ENCODE results near the gene KIF16B.

Gene KIF16B

GRCh38 chr20:16490696-16491095, 82.6 kb downstream of the KIF16B start:
- H3K4me3 ChIP-seq (ENCODE audit: control insufficient read depth, low read depth, low read length): no peak overlapping the region

GRCh38 chr20:16488616-16489015, 84.6 kb downstream of the KIF16B start:
- DNase-seq (ENCODE audit: low read depth): no peak
- no peak for TF ChIP-seq CTCF (IDR thresholded peaks at IDR 0.05; ENCODE audit: control insufficient read depth, insufficient read depth, low read depth, low read length, missing control alignments)
- H3K4me3 ChIP-seq (ENCODE audit: control insufficient read depth, low read depth, low read length): no peak overlapping the region

More at GRCh38 chr20:16490696-16491095, 82.6 kb downstream of the KIF16B start:
- TF ChIP-seq CTCF (IDR thresholded peaks at IDR 0.05; ENCODE audit: control insufficient read depth, insufficient read depth, low read depth, low read length, missing control alignments): no peak
- no peak for DNase-seq (ENCODE audit: low read depth)

- DNase-seq (ENCODE audit: low read depth): no peak
Observed at GRCh38 chr20:16488086-16488485, 85.2 kb downstream of the KIF16B start.

GRCh38 chr20:16486532-16486931, 86.7 kb downstream of the KIF16B start:
- DNase-seq (ENCODE audit: low read depth): no peak
- H3K4me3 ChIP-seq (ENCODE audit: control insufficient read depth, low read depth, low read length): no peak overlapping the region
- no peak for TF ChIP-seq CTCF (IDR thresholded peaks at IDR 0.05; ENCODE audit: control insufficient read depth, insufficient read depth, low read depth, low read length, missing control alignments)

More at GRCh38 chr20:16488086-16488485, 85.2 kb downstream of the KIF16B start:
- H3K4me3 ChIP-seq (ENCODE audit: control insufficient read depth, low read depth, low read length): no peak overlapping the region
- TF ChIP-seq CTCF (IDR thresholded peaks at IDR 0.05; ENCODE audit: control insufficient read depth, insufficient read depth, low read depth, low read length, missing control alignments): no peak

GRCh38 chr20:16485401-16485800, 87.8 kb downstream of the KIF16B start:
- TF ChIP-seq CTCF (IDR thresholded peaks at IDR 0.05; ENCODE audit: control insufficient read depth, insufficient read depth, low read depth, low read length, missing control alignments): no peak
- no peak overlapping the region for H3K4me3 ChIP-seq (ENCODE audit: control insufficient read depth, low read depth, low read length)
- no peak for DNase-seq (ENCODE audit: low read depth)

GRCh38 chr20:16483024-16483423, 90.2 kb downstream of the KIF16B start:
- no peak for DNase-seq (ENCODE audit: low read depth)
- no peak overlapping the region for H3K4me3 ChIP-seq (ENCODE audit: control insufficient read depth, low read depth, low read length)
- TF ChIP-seq CTCF (IDR thresholded peaks at IDR 0.05; ENCODE audit: control insufficient read depth, insufficient read depth, low read depth, low read length, missing control alignments): no peak

GRCh38 chr20:16481977-16482376, 91.3 kb downstream of the KIF16B start:
- no peak for DNase-seq (ENCODE audit: low read depth)
- H3K4me3 ChIP-seq (ENCODE audit: control insufficient read depth, low read depth, low read length): no peak overlapping the region
- no peak for TF ChIP-seq CTCF (IDR thresholded peaks at IDR 0.05; ENCODE audit: control insufficient read depth, insufficient read depth, low read depth, low read length, missing control alignments)

All from AG09309 (cell line).